Smooth muscle cell (in vitro differentiated cells): ENCODE measurements around the gene ARSD. TPM values are rescaled to one million over a fixed set of nuclear protein-coding genes. Genes with fewer than 3 reads are reported as not detected.
A peak's percentile ranks its signal among the peaks of the same experiment; 100 is the strongest.

Experiments
- DNase-seq: peaks from one replicate; lab custom pipeline; 2025; ENCODE audit not compliant: unreplicated experiment; lab: John Stamatoyannopoulos, UW
- H2AFZ ChIP-seq: fragments of 200-600 bp; sonication (generic); 2 replicates; pipeline ENCODE4 v1.6.0; 2016; ENCODE audit warnings: antibody characterized with exemption, low read depth, mild to moderate bottlenecking
- H3F3A ChIP-seq: fragments of 200-600 bp; sonication (generic); 2 replicates; pipeline ENCODE4 v1.6.0; 2017; ENCODE audit warnings: antibody characterized with exemption, low read depth
- H3K27ac ChIP-seq: fragments of 200-600 bp; sonication (generic); 2 replicates; pipeline ENCODE4 v1.5.1; 2016; ENCODE audit warnings: low read depth, mild to moderate bottlenecking
- H3K27me3 ChIP-seq: fragments of 200-600 bp; sonication (generic); 2 replicates; pipeline ENCODE4 v1.6.1; 2016; ENCODE audit warnings: low read depth, mild to moderate bottlenecking
- H3K36me3 ChIP-seq: fragments of 200-600 bp; sonication (generic); 2 replicates; pipeline ENCODE4 v1.5.1; 2016; ENCODE audit warnings: low read depth
- H3K4me1 ChIP-seq: fragments of 200-600 bp; sonication (generic); 2 replicates; pipeline ENCODE4 v1.5.1; 2016; ENCODE audit warnings: low read depth
- H3K4me2 ChIP-seq: fragments of 200-600 bp; sonication (generic); 2 replicates; pipeline ENCODE4 v1.6.0; 2016; ENCODE audit warnings: mild to moderate bottlenecking
- H3K4me3 ChIP-seq: fragments of 200-600 bp; sonication (generic); 2 replicates; pipeline ENCODE4 v1.5.1; 2016; ENCODE audit warnings: mild to moderate bottlenecking
- H3K79me2 ChIP-seq: fragments of 200-600 bp; sonication (generic); 2 replicates; pipeline ENCODE4 v1.6.0; 2016; ENCODE audit warnings: low read depth, mild to moderate bottlenecking
- H3K9ac ChIP-seq: fragments of 200-600 bp; sonication (generic); 2 replicates; pipeline ENCODE4 v1.6.0; 2016; ENCODE audit warnings: low read depth
- H3K9me3 ChIP-seq: fragments of 200-600 bp; sonication (generic); replicated peaks from 2 replicates; pipeline ENCODE4 v1.5.1; 2016; ENCODE audit warnings: low read depth
- H4K20me1 ChIP-seq: fragments of 200-600 bp; sonication (generic); 2 replicates; pipeline ENCODE4 v1.6.0; 2016; ENCODE audit warnings: low read depth
- CTCF ChIP-seq: fragments of 200-600 bp; sonication (generic); IDR thresholded peaks from 2 replicates; pipeline ENCODE4 v1.5.1; 2017; ENCODE audit warnings: borderline replicate concordance, mild to moderate bottlenecking, antibody characterized with exemption; ENCODE audit not compliant: insufficient read depth, poor library complexity, severe bottlenecking
- WGBS: methylation state at CpG from one replicate; pipeline ENCODE4 v1.1.7; 2016; ENCODE audit warnings: low lambda C conversion rate; 5-methylcytosine and 5-hydroxymethylcytosine counted together
- polyA plus RNA-seq: library from polyadenylated mRNA; unstranded; fragments of >200 nt; fragmentation: Nextera tagmentation; extraction: Ambion mirVana; gene quantifications from 2 replicates; pipeline ENCODE4 v1.2.1, GENCODE V29; 2016
- total RNA-seq: library from RNA; depleted of rRNA; stranded (reverse); fragments of >200 nt; gene quantifications from 2 replicates; pipeline ENCODE4 v1.2.3, GENCODE V29; 2014

Gene ARSD
- total and polyA plus RNA-seq, 2 experiments from 2014 or later: 21.1 to 30.7 TPM

GRCh38 chrX:2969021-2969420 is 39.9 kb upstream of the ARSD start:
- Histone ChIP-seq H3K4me3 (no peak overlapping the region), H3K79me2 (no peaks in the 10 kb centered on the region), H3K4me2 (no peak overlapping the region), H3K9ac (no peak overlapping the region), H3K9me3 (no peaks in the 10 kb centered on the region), H3F3A (peaks cover 11% of the 10 kb centered on the region), H3K36me3 (no peaks in the 10 kb centered on the region), H4K20me1 (no peaks in the 10 kb centered on the region), H2AFZ (no peak overlapping the region), H3K27ac (no peak overlapping the region), H3K4me1 (peaks cover 7% of the 10 kb centered on the region), H3K27me3 (no peaks in the 10 kb centered on the region)
- 89% methylated on average over 6 of the region's 6 CpGs for WGBS
- TF ChIP-seq CTCF: no peak
- DNase-seq: no peak

GRCh38 chrX:2967998-2968909 is 39.1 kb upstream of the ARSD start:
- H2AFZ ChIP-seq: peak overlapping the region; percentile 68
- no peak for TF ChIP-seq CTCF
- peak overlapping the region; percentile 23 for H3K4me3 ChIP-seq
- H3K9me3 ChIP-seq: no peaks in the 10 kb centered on the region
- H3K27ac ChIP-seq: peak overlapping the region; percentile 16
- peaks cover 13% of the 10 kb centered on the region for H3K4me1 ChIP-seq
- H3K27me3 ChIP-seq: no peaks in the 10 kb centered on the region
- no peaks in the 10 kb centered on the region for H3K36me3 ChIP-seq
- no peaks in the 10 kb centered on the region for H3K79me2 ChIP-seq
- H3K9ac ChIP-seq: no peak overlapping the region
- no peak for DNase-seq
- peaks cover 16% of the 10 kb centered on the region for H3F3A ChIP-seq
- no peaks in the 10 kb centered on the region for H4K20me1 ChIP-seq
- WGBS: 66% methylated on average over 27 of the region's 27 CpGs
- peak overlapping the region; percentile 38 for H3K4me2 ChIP-seq

GRCh38 chrX:2967584-2967983 is 38.4 kb upstream of the ARSD start:
- Histone ChIP-seq H2AFZ (peak overlapping the region; percentile 68), H3K27ac (peak overlapping the region; percentile 16), H3K27me3 (no peaks in the 10 kb centered on the region), H3K36me3 (no peaks in the 10 kb centered on the region), H3K9me3 (no peaks in the 10 kb centered on the region), H4K20me1 (no peaks in the 10 kb centered on the region), H3K4me1 (peaks cover 13% of the 10 kb centered on the region), H3K4me3 (no peak overlapping the region), H3K79me2 (no peaks in the 10 kb centered on the region), H3K4me2 (peak overlapping the region; percentile 38), H3F3A (peaks cover 16% of the 10 kb centered on the region), H3K9ac (no peak overlapping the region)
- no peak for TF ChIP-seq CTCF
- WGBS: 94% methylated on average over 14 of the region's 14 CpGs
- no peak for DNase-seq
